Parathyroid adenoma (tissue), 2 donors: ENCODE measurements around the gene TMOD3.

Experiments used
- H2AFZ ChIP-seq: fragments of 300-600 bp; sonication (generic); one replicate; pipeline ENCODE4 v1.7.0; 2017; ENCODE audit warnings: antibody characterized with exemption, mild to moderate bottlenecking
- H3K27ac ChIP-seq: fragments of 300-600 bp; sonication (generic); one replicate; pipeline ENCODE4 v1.7.0; 2017
- H3K27me3 ChIP-seq: fragments of 300-600 bp; sonication (generic); one replicate; pipeline ENCODE4 v1.7.0; 2017; ENCODE audit warnings: low read length; ENCODE audit not compliant: control insufficient read depth, insufficient read depth
- H3K36me3 ChIP-seq: fragments of 300-600 bp; sonication (generic); one replicate; pipeline ENCODE4 v1.7.0; 2017; ENCODE audit warnings: low read length; ENCODE audit not compliant: control insufficient read depth, insufficient read depth
- H3K4me1 ChIP-seq: fragments of 300-600 bp; sonication (generic); one replicate; pipeline ENCODE4 v1.7.0; 2017; ENCODE audit warnings: control low read depth
- H3K4me2 ChIP-seq: fragments of 300-600 bp; sonication (generic); one replicate; pipeline ENCODE4 v1.7.0; 2017; ENCODE audit warnings: low read length
- H3K4me3 ChIP-seq: fragments of 300-600 bp; sonication (generic); one replicate; pipeline ENCODE4 v1.7.0; 2017; ENCODE audit warnings: low read depth, low read length
- H3K79me2 ChIP-seq: fragments of 300-600 bp; sonication (generic); one replicate; pipeline ENCODE4 v1.7.0; 2017; ENCODE audit warnings: control low read depth
- H3K9ac ChIP-seq: fragments of 300-600 bp; sonication (generic); one replicate; pipeline ENCODE4 v1.7.0; 2017; ENCODE audit warnings: mild to moderate bottlenecking
- H3K9me3 ChIP-seq: fragments of 300-600 bp; sonication (generic); one replicate; pipeline ENCODE4 v1.7.0; 2017; ENCODE audit warnings: low read length; ENCODE audit not compliant: control insufficient read depth
- TF ChIP-seq, protein P1 (sequence below): fragments of 300-600 bp; sonication (generic); IDR thresholded peaks from one replicate; pipeline ENCODE4 v1.7.0; 2017; ENCODE audit warnings: antibody characterized with exemption, mild to moderate bottlenecking
- donor health status: primary hyperparathyroidism.

Gene TMOD3

DNA sequence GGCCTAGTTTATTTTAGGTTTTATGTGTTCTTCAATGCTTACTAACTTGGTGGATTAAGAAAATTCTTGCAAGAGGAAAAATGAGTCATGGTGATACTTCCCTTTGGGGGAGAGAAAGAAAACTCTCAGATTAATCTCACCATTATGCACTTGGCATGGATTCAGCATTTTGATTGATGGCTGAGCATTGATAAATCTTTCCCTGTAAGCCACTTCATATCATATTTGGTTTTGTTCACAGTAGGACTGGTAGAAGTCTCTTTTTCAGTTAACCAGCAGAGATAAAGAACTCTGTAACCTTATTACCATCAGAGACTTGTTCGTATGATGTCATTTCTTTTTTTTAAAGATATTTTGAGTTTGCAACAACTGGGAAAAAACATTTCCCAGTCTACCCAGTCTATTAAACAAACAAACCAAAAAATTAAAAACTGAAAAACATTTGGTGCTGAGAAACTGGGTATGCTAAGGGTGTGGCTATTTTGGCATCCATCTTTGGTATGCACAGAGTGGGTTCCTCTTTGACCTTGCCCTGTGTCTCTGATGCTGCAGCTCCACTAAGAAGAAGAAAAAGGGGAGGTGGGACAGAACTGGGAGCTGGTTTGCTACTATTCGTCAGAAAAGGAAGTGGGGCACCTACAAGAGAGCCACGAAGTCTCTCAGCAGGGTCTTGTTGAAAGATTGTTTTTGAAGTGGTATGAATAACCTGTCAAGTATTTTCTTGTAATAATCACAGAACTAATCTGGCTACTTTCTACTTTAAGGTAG is 17.2 kb downstream of the TMOD3 start:
- Histone ChIP-seq H3K36me3 (no peaks in the 10 kb centered on the region), H3K4me1 (peaks cover 2% of the 10 kb centered on the region), H3K4me2 (no peak overlapping the region), H3K4me3 (no peak overlapping the region), H3K9ac (no peak overlapping the region), H3K79me2 (peaks cover 17% of the 10 kb centered on the region), H2AFZ (no peak overlapping the region), H3K27ac (no peak overlapping the region), H3K27me3 (no peaks in the 10 kb centered on the region), H3K9me3 (no peaks in the 10 kb centered on the region)
- TF ChIP-seq, protein P1, sequence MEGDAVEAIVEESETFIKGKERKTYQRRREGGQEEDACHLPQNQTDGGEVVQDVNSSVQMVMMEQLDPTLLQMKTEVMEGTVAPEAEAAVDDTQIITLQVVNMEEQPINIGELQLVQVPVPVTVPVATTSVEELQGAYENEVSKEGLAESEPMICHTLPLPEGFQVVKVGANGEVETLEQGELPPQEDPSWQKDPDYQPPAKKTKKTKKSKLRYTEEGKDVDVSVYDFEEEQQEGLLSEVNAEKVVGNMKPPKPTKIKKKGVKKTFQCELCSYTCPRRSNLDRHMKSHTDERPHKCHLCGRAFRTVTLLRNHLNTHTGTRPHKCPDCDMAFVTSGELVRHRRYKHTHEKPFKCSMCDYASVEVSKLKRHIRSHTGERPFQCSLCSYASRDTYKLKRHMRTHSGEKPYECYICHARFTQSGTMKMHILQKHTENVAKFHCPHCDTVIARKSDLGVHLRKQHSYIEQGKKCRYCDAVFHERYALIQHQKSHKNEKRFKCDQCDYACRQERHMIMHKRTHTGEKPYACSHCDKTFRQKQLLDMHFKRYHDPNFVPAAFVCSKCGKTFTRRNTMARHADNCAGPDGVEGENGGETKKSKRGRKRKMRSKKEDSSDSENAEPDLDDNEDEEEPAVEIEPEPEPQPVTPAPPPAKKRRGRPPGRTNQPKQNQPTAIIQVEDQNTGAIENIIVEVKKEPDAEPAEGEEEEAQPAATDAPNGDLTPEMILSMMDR: no peak

DNA sequence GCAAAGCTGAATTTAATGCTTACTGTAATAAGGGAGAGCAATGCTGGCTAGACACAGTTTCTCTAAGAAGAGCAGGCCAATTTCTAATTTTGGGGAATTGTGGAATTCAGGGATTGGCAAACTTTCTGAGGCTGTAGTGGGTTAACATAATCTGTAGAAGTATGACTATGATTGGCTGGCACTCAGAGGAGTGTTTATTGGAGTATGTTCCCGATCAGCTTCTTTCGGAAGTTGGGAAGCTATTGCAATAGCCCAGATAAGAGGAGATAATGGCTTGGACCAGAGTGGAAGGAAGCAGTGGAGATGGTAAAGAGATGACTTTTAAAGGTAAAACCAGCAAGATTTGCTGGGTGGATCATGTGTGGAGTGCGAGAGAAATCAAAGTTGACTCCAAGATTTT is 19.4 kb downstream of the TMOD3 start:
- Histone ChIP-seq H3K36me3 (no peaks in the 10 kb centered on the region), H3K4me3 (no peak overlapping the region), H3K27me3 (no peaks in the 10 kb centered on the region), H3K4me1 (peaks cover 2% of the 10 kb centered on the region), H3K79me2 (peaks cover 12% of the 10 kb centered on the region), H3K27ac (no peak overlapping the region), H3K4me2 (no peak overlapping the region), H3K9ac (no peak overlapping the region), H2AFZ (no peak overlapping the region), H3K9me3 (no peaks in the 10 kb centered on the region)
- TF ChIP-seq, protein P1: no peak

DNA sequence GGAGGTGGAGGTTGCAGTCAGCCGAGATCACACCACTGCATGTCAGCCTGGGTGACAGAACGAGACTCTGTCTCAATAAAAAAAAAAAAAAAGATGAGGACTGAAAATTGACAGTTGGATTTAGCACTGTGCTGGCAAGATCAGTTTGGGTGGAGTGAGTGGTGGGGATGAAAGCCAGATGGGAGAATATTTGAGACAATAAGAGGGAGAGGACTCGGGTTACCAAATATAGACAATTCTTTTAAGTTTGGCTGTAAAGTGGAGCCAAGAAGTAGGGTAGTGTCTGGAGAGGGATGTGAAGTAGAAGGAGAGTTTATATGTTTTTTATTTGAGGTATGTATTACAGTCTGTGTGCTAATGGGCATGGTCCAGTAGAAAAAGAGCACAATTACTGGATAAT is 20.4 kb downstream of the TMOD3 start:
- H3K4me2 ChIP-seq: no peak overlapping the region
- H3K4me3 ChIP-seq: no peak overlapping the region
- peaks cover 2% of the 10 kb centered on the region for H3K4me1 ChIP-seq
- no peaks in the 10 kb centered on the region for H3K27me3 ChIP-seq
- H2AFZ ChIP-seq: no peak overlapping the region
- H3K36me3 ChIP-seq: no peaks in the 10 kb centered on the region
- TF ChIP-seq, protein P1: no peak
- no peak overlapping the region for H3K27ac ChIP-seq
- H3K9ac ChIP-seq: no peak overlapping the region
- no peaks in the 10 kb centered on the region for H3K9me3 ChIP-seq
- peaks cover 12% of the 10 kb centered on the region for H3K79me2 ChIP-seq

DNA sequence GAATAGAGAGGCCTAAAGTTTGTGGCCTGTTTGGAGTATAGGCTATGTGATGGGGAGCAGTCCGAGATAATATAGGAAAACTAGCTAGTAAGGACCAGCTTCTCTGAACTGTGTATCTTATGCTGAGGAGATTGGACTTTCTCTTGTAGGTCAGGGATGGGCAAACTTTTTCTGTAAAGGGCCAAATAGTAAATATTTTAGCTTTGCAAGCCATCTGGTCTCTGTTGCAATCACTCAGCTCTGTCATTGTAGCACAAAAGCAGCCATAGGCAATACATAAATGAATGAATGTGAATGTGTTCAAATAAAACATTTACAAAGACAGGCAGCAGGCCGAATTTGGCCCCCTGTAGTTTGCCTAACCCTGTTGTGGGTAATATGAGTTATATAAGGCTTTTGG is 24.5 kb downstream of the TMOD3 start:
- Histone ChIP-seq H3K4me1 (peaks cover 4% of the 10 kb centered on the region), H3K27ac (no peak overlapping the region), H3K9me3 (no peaks in the 10 kb centered on the region), H3K4me3 (no peak overlapping the region), H3K27me3 (no peaks in the 10 kb centered on the region), H3K9ac (no peak overlapping the region), H3K4me2 (no peak overlapping the region), H3K79me2 (peaks cover 5% of the 10 kb centered on the region), H2AFZ (no peak overlapping the region), H3K36me3 (no peaks in the 10 kb centered on the region)
- TF ChIP-seq, protein P1: no peak

DNA sequence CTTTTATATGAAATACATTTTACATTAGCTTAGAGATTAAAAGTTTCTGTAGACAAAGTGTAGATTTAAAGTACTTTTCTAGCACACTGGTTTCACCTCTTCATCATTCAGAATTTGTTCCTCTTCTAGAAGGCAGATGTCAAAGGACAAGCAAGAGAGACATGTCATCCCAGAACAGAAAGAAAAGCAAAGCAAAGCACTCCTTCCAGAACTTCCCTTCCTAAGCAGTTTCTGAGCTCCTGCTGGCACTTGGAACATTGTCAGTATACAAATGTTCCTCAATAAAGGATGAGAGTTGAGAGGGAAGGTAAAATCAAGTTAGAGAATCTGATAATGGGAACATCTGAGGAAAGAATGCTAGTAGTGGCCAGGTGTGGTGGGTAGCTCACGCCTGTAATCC is 26.2 kb downstream of the TMOD3 start:
- TF ChIP-seq, protein P1: no peak
- no peak overlapping the region for H2AFZ ChIP-seq
- H3K9ac ChIP-seq: no peak overlapping the region
- H3K4me3 ChIP-seq: no peak overlapping the region
- H3K4me1 ChIP-seq: peaks cover 4% of the 10 kb centered on the region
- H3K36me3 ChIP-seq: no peaks in the 10 kb centered on the region
- H3K27ac ChIP-seq: no peak overlapping the region
- H3K9me3 ChIP-seq: no peaks in the 10 kb centered on the region
- H3K79me2 ChIP-seq: no peaks in the 10 kb centered on the region
- H3K4me2 ChIP-seq: no peak overlapping the region
- H3K27me3 ChIP-seq: no peaks in the 10 kb centered on the region
